ENCODE data around the gene RFK. TPM values are rescaled to one million over a fixed set of nuclear protein-coding genes. Genes with fewer than 3 reads are reported as not detected.

Gene RFK
- total and polyA plus RNA-seq, 9 of the 15 experiments (the other 6 are each of a cell fraction or from before 2014, with no cell fraction given): 3.8 to 51.1 (median 14.8) TPM

GRCh38 chr9:76441551-76442322, 47.5 kb upstream of the RFK start:
- CTCF ChIA-PET (ENCODE audit: low intra/inter-chr PET ratio): no interaction called here
- Histone ChIP-seq H3K36me3 (ENCODE audit: control insufficient read depth, insufficient read depth, low read length) (no peaks in the 10 kb centered on the region), H3K4me3 (no peak overlapping the region), H4K20me1 (replicated peaks; ENCODE audit: control insufficient read depth, insufficient read depth, low read length) (no peaks in the 10 kb centered on the region), H3K9me1 (ENCODE audit: control insufficient read depth, insufficient read depth, low read length) (no peaks in the 10 kb centered on the region), H3K79me2 (ENCODE audit: control insufficient read depth, insufficient read depth, low read length) (no peaks in the 10 kb centered on the region), H2AFZ (ENCODE audit: low read depth, low read length) (no peak overlapping the region), H3K9me3 (replicated peaks; ENCODE audit: control insufficient read depth, insufficient read depth, low read depth, low read length) (no peaks in the 10 kb centered on the region), H3K27me3 (ENCODE audit: control insufficient read depth in 2 of 2, insufficient read depth in 2 of 2, low read length in 2 of 2) (no peaks in the 10 kb centered on the region), H3K4me2 (ENCODE audit: insufficient read depth, low read length) (no peak overlapping the region), H3K27ac (ENCODE audit: extremely low read depth, low read depth, low read length) (no peak overlapping the region), H3K9ac (ENCODE audit: insufficient read depth in 1 of 2, low read depth in 2 of 2, low read length in 2 of 2) (no peak overlapping the region), H3K4me1 (replicated peaks in 1 of 2; ENCODE audit: control insufficient read depth in 2 of 2, insufficient read depth in 2 of 2, low read length in 2 of 2) (no peaks in the 10 kb centered on the region)
- intact Hi-C loops (cut with micrococcal nuclease) (no loop called here), in situ Hi-C loops (cut with MboI) (loop anchor here (10.0 kb wide), 1 partner anchor 263 kb away; no protein-coding TSS in a partner anchor)
- TF ChIP-seq ZNF124 (CRISPR knock-in tag; IDR thresholded peaks at IDR 0.05) (no peak), BRD4 (IDR thresholded peaks at IDR 0.05) (no peak), SIN3B (IDR thresholded peaks at IDR 0.05; ENCODE audit: low read depth) (no peak), ZNF316 (IDR thresholded peaks at IDR 0.05) (peak; percentile 41), C11orf30 (IDR thresholded peaks at IDR 0.05; ENCODE audit: low read depth) (0 out of 2 replicates have a peak, but pooled peaks have one; percentile 24), MAFF (IDR thresholded peaks at IDR 0.05; ENCODE audit: low read length) (no peak), FOSL1 (tag; conservative IDR thresholded peaks at IDR 0.05) (peak; percentile 75), BRD9 (IDR thresholded peaks at IDR 0.05; ENCODE audit: low read depth, partially characterized antibody) (no peak), DDX20 (tag; IDR thresholded peaks at IDR 0.05; ENCODE audit: low read depth) (no peak), NFXL1 (CRISPR knock-in tag; IDR thresholded peaks at IDR 0.05) (no peak), RCOR1 (IDR thresholded peaks at IDR 0.05; ENCODE audit: borderline replicate concordance in 1 of 2, low read depth in 2 of 2, low read length in 2 of 2) (no peak), ZNF174 (CRISPR knock-in tag; IDR thresholded peaks at IDR 0.05) (no peak), SUPT5H (IDR thresholded peaks at IDR 0.05) (no peak), NFYB (IDR thresholded peaks at IDR 0.05; ENCODE audit: extremely low read depth, insufficient read length) (no peak), JUND (IDR thresholded peaks at IDR 0.05; ENCODE audit: borderline replicate concordance, low read depth, low read length) (0 out of 2 replicates have a peak, but pooled peaks have one; percentile 5), JUND (tag; IDR thresholded peaks at IDR 0.05; ENCODE audit: borderline replicate concordance, low read depth, low read length) (no peak), TBP (optimal IDR thresholded peaks at IDR 0.05; ENCODE audit: low read depth, low read length) (no peak), HDAC2 (IDR thresholded peaks at IDR 0.05) (no peak), RNF2 (IDR thresholded peaks at IDR 0.05) (no peak), HMG20A (CRISPR knock-in tag; conservative IDR thresholded peaks at IDR 0.05) (no peak)
- TF ChIP-seq, protein P1, sequence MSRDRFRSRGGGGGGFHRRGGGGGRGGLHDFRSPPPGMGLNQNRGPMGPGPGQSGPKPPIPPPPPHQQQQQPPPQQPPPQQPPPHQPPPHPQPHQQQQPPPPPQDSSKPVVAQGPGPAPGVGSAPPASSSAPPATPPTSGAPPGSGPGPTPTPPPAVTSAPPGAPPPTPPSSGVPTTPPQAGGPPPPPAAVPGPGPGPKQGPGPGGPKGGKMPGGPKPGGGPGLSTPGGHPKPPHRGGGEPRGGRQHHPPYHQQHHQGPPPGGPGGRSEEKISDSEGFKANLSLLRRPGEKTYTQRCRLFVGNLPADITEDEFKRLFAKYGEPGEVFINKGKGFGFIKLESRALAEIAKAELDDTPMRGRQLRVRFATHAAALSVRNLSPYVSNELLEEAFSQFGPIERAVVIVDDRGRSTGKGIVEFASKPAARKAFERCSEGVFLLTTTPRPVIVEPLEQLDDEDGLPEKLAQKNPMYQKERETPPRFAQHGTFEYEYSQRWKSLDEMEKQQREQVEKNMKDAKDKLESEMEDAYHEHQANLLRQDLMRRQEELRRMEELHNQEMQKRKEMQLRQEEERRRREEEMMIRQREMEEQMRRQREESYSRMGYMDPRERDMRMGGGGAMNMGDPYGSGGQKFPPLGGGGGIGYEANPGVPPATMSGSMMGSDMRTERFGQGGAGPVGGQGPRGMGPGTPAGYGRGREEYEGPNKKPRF (IDR thresholded peaks at IDR 0.05; ENCODE audit: low read depth, low read length): no peak
- TF ChIP-seq, protein P2, sequence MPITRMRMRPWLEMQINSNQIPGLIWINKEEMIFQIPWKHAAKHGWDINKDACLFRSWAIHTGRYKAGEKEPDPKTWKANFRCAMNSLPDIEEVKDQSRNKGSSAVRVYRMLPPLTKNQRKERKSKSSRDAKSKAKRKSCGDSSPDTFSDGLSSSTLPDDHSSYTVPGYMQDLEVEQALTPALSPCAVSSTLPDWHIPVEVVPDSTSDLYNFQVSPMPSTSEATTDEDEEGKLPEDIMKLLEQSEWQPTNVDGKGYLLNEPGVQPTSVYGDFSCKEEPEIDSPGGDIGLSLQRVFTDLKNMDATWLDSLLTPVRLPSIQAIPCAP (CRISPR knock-in tag; IDR thresholded peaks at IDR 0.05; ENCODE audit: borderline replicate concordance): no peak
- BruUV-seq (replicated peaks): no TSS peak
- FAIRE-seq: no peak
- no peak for ATAC-seq
- peak in 1 of 4 experiments; percentile 8 for DNase-seq (ENCODE audit: extremely low read depth in 1 of 4, low spot score in 3 of 4)
- 2% methylated on average over 10 of the region's 10 CpGs for WGBS (ENCODE audit: insufficient coverage, low coverage, missing lambda C conversion rate)
- POLR2A ChIA-PET: no interaction called here
